HG03095 (cell line): Measurements from ENCODE around the gene RABGGTA.

Experiments
- ATAC-seq: cut with Tn5 transposase; IDR thresholded peaks from one replicate; pipeline ENCODE4 v1.9.1; 2021; ENCODE audit warnings: moderate library complexity; ENCODE audit not compliant: unreplicated experiment

Gene RABGGTA, protein sequence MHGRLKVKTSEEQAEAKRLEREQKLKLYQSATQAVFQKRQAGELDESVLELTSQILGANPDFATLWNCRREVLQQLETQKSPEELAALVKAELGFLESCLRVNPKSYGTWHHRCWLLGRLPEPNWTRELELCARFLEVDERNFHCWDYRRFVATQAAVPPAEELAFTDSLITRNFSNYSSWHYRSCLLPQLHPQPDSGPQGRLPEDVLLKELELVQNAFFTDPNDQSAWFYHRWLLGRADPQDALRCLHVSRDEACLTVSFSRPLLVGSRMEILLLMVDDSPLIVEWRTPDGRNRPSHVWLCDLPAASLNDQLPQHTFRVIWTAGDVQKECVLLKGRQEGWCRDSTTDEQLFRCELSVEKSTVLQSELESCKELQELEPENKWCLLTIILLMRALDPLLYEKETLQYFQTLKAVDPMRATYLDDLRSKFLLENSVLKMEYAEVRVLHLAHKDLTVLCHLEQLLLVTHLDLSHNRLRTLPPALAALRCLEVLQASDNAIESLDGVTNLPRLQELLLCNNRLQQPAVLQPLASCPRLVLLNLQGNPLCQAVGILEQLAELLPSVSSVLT

DNA sequence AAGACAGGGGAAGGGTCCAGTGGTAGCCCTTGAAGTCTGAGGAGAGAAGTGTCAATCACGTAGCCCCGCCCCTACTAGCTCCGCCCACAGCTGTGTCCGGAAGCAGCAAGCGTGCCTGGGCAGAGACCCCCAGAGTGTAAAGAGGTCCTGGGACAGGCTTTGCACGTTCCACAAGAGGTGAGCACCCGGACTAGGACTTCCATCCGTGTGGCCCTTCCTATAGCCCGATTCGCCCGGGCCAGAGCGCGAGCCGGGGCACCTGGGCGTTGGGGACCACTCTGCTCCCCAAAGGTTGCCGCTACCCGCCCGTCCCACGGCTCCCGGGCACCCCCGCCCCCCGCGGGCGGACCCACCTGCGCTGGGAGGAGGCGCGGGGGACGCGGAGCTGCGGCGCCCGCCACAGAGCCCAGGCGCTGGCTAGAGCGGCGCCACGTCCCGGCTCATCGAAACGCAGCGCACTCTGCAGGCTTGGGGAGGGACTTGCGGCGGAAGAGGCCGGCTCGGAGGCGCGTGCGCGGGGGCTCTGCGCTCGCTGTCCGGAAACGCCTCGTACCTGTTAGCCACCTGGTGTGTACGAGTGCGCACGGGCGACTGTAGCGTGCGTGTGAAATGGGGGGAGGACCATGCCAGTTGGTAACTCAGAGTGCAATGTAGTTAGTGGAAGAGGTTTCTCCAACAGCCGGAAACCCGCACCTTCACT, at the start of gene RABGGTA:
TSS of gene RABGGTA (minus strand) at position 464 of the 700 bp plus-strand sequence. CDS start 482 bp downstream, outside the sequence.
- ATAC-seq = peak; percentile 76

DNA sequence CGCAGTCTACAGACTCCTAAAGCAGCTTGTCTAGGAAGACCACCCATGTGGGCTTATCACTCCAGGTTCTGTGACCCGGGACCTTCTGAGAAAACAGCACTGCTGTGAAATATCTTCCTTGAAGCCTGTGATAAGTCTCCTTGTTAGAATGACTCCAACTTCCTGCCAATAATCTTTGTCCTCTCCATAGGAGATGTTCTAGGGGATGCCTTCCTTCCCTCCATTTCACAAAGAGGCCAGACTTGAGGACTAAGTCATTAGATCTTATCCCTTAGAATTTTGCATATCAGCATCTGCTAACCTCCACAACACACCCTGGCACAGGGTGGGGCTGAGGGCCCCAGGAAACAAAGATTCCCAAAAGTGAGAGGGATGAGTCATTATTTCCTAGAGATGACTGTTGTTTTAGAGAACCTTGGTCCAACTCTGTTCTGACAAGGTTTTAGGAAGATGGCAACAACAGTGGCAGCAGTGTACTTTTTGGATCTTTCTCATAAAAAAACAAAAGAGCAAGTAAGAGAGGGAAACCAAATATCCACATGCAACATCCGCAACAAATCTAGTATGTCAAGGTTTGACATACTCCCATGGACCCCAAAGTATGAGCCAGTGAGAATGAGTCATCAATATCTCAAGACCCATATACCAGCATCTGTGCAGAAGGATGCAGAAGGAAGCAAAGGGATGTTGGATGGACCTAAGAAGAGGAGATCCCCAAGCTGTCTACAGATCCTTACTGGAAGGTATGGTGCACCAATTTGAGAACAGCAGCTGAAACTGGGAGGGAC, 45.9 kb upstream of the RABGGTA start:
- ATAC-seq = no peak

DNA sequence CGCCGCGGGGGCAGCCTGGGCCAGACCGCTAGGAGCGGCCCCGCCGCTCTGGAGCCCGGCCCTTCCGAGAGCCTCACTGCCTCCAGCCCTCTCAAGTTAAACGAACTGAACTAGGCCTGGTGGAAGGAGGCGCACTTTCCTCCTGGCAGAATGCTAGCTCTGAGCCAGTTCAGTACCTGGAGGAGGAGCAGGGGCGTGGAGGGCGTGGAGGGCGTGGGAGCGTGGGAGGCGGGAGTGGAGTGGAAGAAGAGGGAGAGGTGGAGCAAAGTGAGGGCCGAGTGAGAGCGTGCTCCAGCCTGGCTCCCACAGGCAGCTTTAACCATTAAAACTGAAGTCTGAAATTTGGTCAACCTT, 45.2 kb upstream of the RABGGTA start:
- ATAC-seq = no peak

DNA sequence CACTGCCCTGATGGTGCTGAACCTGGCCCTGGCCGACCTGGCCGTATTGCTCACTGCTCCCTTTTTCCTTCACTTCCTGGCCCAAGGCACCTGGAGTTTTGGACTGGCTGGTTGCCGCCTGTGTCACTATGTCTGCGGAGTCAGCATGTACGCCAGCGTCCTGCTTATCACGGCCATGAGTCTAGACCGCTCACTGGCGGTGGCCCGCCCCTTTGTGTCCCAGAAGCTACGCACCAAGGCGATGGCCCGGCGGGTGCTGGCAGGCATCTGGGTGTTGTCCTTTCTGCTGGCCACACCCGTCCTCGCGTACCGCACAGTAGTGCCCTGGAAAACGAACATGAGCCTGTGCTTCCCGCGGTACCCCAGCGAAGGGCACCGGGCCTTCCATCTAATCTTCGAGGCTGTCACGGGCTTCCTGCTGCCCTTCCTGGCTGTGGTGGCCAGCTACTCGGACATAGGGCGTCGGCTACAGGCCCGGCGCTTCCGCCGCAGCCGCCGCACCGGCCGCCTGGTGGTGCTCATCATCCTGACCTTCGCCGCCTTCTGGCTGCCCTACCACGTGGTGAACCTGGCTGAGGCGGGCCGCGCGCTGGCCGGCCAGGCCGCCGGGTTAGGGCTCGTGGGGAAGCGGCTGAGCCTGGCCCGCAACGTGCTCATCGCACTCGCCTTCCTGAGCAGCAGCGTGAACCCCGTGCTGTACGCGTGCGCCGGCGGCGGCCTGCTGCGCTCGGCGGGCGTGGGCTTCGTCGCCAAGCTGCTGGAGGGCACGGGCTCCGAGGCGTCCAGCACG, 44.6 kb upstream of the RABGGTA start:
- ATAC-seq = no peak

DNA sequence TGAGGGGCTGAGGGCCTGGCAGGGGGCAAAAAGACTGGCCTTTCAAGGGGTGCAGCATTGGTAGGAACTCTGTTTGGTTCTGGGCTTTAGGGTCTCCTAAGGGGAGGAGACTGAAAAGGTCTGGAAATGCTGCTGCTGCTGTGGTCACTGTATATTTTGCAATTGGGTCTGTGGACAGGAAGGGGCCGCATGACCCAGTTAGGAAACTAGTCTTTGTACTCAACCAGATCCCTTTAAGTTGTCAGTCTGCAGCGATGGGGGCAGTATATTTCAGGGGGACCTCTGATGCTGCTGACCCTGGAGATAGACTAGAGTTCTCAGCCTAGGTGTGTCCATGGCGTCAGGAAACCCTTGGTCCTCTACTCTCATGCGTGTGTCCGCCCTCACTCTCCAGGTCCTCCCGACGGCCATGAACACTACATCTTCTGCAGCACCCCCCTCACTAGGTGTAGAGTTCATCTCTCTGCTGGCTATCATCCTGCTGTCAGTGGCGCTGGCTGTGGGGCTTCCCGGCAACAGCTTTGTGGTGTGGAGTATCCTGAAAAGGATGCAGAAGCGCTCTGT, 43.9 kb upstream of the RABGGTA start:
- ATAC-seq = no peak

DNA sequence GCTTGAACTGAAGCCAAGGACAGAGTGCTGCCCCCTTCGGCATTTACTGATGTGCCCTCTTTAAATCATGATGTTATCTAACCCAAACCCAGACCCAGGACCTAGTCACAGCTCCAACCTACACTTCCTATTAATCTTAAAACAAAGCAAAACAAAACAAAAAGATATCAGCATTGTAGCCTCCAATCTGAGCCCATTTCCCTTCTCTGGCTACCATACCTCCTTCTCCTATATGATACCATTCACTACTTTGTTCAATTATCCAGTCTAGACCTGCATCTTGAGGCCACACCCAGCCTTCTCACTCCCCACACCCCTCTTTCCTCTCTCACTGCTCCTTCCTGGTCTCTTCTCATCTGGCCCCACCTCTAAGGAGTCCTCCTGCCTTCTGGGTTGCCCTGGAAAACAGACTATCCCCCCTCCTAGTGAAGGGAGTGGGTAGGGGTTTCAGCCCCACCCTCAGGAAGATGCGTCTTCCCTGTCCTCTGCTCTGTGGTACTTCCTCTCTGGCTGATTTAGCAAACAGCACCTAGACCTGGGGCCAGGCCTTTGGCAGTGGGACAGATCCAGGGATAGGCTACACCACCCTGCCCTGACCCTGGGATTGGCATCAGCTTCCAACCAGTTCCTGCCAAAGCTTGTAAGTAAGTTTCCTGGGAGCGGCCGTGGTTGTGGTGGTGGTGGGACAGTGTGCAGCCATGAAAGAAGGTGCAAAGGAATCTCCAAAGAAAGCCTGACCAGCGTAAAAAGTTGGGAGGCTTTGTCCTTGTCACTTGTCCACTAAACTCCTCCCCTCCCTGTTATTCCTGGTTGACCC, 43.2 kb upstream of the RABGGTA start:
- no peak for ATAC-seq

DNA sequence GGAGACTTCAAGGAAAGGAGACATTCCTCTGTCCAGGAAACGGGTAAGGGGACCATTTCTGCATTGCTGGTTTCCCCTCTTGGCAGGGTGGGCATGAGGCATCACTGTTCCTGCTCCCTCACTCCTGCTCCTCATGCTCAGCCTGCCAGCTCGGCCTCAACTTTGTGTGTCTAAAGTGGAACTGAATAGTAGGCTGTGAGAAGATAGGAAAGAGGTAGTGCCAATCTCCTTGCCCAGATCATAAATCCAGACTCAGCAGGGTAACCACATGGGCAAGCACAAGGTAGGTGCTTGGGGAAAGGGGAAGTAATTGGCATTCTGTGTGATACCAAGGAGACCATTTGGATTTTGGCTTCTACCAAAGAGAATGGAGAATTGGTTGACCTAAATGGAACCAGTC, 42.5 kb upstream of the RABGGTA start:
- ATAC-seq = no peak

DNA sequence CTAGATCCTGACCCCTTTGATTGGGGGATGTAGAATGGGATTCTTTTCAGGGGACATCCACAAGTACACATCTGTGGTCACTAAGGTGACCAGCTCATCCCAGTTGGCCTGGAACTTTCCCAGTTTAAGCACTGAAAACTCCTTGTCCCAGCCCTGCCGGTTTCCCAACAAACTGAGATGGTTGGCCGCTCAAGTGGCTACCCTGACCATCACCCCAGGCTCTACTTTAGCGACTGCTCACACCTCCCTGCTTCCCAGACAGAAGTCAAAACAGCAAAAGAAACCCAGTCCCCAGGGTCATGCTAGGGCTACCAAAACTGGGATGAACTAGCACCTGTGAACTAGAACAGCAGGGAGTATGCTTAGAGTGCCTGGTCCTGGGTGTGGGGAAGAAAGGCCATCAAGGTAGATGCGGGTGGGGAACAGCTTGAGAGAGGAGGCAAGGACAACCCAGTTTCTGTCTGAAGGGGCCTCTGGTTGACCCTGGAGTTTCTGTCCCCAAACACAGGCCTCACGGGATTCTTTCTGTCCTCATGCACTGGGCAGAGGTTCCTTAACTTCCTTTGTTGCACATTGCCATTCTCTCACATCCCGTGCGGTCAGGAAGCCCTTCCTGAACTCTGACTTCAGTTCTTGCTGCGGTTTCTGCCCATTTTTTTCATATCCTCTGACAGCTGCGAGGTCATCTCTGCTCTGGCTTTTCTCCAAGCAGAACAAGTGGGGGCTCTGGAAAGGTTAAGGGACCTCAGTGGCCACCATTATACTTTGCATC, 41.5 kb upstream of the RABGGTA start:
- ATAC-seq = no peak

DNA sequence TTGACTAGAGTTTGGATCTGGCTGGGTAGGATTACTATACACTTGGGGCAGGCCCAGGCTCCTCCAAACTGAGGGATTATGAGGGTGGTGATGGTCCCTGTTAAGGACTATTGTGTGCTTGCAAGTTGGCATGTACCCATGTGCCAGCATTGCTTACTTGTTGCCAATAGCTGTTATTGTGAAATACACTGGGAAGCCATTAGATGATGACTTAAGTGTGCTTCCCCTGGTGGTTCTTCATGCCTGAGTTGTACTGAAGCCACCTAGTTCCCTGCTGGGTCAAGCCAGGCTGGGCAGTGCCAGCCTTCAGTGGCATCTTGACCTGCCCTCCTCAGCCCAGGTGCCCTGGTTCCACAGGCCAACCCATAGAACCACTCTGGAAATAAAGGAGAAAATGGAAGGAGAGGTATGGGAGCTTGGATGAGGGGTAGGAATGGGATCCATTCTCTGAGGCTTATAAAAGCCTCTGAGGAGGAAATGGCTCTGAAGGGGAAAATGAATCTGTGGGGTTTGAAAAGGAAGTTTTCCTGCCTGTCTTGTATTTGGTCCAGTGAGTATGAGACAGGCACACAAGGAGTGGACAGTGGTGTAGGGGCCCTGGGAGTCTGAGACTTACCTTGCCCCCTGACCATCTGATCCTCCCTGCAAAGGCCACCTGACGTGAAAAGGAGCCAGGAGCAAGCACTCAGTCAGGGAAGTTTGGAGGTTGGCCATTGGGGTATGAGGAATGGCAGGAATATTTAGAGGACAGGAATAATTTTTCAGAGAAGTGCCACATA, 40.6 kb upstream of the RABGGTA start:
- no peak for ATAC-seq

DNA sequence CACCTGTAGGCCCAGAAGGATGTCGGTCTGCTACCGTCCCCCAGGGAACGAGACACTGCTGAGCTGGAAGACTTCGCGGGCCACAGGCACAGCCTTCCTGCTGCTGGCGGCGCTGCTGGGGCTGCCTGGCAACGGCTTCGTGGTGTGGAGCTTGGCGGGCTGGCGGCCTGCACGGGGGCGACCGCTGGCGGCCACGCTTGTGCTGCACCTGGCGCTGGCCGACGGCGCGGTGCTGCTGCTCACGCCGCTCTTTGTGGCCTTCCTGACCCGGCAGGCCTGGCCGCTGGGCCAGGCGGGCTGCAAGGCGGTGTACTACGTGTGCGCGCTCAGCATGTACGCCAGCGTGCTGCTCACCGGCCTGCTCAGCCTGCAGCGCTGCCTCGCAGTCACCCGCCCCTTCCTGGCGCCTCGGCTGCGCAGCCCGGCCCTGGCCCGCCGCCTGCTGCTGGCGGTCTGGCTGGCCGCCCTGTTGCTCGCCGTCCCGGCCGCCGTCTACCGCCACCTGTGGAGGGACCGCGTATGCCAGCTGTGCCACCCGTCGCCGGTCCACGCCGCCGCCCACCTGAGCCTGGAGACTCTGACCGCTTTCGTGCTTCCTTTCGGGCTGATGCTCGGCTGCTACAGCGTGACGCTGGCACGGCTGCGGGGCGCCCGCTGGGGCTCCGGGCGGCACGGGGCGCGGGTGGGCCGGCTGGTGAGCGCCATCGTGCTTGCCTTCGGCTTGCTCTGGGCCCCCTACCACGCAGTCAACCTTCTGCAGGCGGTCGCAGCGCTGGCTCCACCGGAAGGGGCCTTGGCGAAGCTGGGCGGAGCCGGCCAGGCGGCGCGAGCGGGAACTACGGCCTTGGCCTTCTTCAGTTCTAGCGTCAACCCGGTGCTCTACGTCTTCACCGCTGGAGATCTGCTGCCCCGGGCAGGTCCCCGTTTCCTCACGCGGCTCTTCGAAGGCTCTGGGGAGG, 39.5 kb upstream of the RABGGTA start, which contains the start of gene LTB4R:
TSS of gene LTB4R (plus strand) at position 857 of the 959 bp plus-strand sequence. CDS start 4,150 bp downstream, outside the sequence.
- peak; percentile 70 for ATAC-seq

DNA sequence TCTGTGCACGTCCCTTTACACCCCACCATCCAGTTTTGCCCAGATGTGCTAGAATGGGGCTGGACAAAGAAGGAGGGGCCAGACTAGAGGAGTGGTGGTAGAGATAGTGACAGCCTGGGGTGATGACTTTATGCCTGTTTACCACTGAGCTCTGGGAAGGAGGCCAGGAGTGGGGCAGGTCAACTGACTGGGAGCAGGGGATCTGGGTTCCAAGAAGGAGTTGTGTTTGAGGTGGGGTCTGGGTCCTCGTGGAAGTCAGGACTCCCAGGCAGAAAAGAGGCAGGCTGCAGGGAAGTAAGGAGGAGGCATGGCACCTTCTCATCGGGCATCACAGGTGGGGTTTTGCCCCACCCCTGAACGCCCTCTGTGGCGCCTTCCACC, 38.9 kb upstream of the RABGGTA start:
- ATAC-seq = no peak

DNA sequence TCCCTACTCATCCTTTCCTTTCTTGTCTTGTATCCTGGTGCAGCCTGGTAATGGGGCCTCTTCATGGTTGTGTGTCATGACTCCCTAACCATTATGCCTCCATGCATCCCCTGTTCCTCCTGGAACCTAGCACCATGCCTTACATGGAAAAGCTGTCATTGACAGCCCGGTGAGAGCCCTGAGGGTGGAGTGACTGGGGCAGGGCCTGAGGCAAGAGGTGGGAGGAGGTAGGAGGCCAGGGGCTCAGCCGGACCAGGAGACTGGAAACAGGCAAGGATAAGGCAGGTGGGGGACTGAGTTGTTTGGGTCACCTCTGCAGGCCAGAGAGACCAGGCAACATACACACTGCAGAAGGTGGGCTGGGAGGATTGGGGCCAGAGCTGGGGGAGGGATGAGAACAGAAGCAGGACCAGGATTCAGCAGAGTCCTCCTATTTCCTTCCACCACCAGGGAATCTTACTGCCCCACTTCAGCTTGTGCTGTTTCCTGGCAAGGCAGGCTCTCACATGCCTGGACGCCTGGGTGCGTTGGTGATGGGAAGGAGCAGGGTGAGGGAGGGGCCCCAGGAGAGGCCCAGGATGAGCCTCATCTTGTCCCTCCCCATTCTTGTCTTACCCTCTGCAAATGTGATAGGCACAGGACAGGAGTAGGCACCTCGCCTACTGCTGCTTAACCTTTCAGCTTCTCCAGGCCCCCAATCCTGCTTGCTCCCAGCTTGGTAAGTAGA, 38.3 kb upstream of the RABGGTA start, which contains the start of gene LTB4R2:
TSS of gene LTB4R2 (plus strand) at position 603 of the 727 bp plus-strand sequence. CDS start 525 bp downstream, outside the sequence.
- ATAC-seq = no peak

DNA sequence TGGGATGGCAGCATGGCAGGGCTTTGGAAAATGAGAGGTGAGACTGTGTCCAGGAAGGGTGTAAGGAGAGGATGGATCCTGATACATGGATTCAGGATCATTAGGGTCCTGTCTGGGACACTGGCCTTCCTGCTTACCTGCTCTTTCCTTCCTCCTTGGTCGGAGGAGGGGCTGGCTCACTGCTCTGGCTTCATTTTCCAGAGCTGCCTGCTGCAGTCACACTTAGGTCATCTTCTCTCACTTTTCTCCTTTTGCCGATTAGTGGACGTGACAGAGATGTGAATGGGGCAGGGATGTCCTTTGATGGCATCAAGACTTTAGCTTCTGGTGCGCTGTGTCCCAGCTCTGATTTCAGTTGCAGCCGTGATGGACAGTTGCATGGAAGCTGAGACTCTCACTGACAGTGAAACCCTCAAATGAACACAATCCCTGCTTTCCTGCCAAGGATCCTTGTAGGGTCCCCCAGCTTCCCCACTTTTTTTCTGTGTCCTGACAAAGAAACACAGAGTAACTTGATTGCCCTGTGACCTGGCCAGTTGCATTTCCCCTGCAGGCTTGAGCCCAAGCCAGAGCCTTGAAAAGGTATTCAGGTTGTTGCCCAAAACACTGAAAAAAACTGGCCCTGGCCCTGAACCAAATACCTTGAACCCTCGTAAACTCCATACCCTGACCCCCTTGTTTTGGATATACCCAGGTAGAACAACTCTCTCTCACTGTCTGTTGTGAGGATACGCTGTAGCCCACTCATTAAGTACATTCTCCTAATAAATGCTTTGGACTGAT, 37.1 kb upstream of the RABGGTA start:
- ATAC-seq = no peak

DNA sequence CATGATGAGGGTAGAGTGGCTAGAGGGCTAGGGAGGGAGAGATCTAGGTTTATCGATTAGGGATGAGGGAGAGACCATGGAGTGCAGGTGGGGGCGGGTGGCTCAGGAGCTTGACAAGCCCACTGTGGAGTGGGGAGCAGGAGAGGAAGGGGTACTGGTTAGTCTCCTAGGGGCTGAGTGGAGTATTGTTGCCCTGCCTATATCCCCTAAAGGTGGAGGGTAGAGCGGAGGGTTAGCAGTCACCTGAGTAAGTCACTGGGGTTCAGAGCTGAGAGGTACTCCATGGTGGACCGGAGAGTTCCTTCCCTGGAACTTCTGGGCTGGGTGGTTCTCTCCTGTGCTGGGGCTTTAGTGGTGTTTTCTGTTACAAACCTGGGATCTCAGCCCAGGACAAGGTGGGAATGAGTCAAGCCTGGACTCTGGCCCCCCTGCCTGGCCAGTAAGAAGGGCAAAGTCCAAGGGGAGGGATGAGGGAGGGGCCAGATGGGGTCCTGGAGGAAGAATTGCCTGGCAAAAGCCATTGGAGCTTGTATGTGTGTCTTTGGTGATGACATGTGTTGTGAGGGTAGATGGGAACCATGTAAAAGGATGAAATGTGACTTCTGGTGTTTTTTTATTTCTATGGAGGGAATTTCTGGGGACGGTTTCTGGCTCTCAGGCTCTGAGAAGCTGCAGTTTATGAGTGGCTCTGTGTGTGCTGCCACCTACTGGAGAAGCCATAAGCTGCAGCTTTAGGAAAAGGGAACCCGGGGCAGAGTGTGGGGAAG, 36.4 kb upstream of the RABGGTA start, which contains the start of gene CIDEB:
TSS of gene CIDEB (minus strand) at position 403 of the 767 bp plus-strand sequence. CDS start at position 284, 119 bp downstream.
- no peak for ATAC-seq
